Stimulated activated CD8-positive, alpha-beta memory T cell treated with anti-CD3 and anti-CD28 coated beads, Interleukin-12 subunit alpha, Interleukin-12 subunit beta, amount 100 ng/mL, for 1 hour (primary cell): ENCODE data around the gene STAT5A.
"Not testable (repeated sequence)": the region's sequence is repeated elsewhere in the genome, so short reads cannot be mapped to it uniquely, and the experiment has no call there.

Source experiments
- DNase-seq: peaks from one replicate; pipeline ENCODE4 v3.0.0-alpha.2; 2020; ENCODE audit warnings: low read depth

The STAT5A gene

DNA sequence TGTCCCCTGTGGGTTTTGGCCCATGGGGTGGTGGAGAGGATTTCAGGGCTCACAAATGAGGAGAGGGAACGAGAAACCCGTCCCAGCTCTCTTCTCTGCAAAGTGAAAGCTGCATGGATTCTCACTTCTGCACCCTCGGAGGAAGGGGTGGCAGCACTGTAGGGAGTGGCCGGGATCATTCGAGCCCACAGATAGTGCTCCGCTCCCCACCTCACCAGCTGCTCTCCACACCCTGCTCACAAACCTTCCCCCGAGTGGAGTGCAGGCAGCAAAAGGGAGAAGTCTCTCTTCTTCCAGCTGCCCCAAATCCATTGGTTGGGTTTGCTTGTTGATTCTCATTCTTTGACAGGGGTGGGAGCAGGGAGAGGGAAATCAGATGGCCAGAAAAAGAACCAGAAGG lies 20.1 kb downstream of the STAT5A start:
- DNase-seq: no peak

DNA sequence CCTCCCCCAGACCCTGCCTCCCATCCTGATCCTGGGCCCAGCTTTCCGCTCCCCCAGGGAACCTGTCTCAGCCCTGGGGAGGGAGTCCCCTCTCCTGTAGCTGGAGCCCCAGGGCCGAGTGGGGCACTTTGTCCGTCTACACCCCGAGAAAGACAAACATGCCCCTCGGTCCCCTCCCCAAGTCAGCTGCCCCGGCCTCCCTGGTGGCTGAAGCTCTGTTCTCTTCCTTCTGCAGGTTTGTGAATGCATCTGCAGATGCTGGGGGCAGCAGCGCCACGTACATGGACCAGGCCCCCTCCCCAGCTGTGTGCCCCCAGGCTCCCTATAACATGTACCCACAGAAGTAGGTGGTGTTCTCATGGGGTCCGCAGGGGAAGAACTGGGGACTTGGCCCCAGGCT lies 20.8 kb downstream of the STAT5A start:
- no peak for DNase-seq

DNA sequence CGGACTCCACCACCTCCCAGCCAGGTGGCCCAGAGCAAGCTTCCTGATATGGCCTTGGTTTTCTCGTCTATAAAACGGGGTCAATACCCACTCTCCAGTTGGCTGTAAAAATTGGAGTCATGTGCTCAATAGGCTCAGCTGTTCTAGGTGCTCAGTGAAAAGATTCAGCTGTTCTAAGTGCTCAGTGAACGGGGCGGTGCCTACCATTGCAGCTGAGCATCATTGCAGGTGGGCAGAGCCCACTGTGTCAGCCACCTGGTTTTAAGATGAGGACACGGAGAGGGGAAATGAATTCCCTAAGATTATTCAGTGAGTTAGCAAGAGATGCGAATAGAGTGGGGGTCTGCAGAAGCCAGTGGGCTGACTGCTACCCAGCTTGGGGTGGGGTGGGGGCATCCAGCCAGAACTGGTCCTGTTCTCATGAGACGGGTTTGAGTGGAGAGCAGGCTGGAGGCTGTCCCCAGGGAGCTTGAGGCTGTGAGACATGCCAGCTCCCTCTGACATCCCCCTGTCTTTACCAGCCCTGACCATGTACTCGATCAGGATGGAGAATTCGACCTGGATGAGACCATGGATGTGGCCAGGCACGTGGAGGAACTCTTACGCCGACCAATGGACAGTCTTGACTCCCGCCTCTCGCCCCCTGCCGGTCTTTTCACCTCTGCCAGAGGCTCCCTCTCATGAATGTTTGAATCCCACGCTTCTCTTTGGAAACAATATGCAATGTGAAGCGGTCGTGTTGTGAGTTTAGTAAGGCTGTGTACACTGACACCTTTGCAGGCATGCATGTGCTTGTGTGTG lies 21.9 kb downstream of the STAT5A start:
- no peak for DNase-seq

DNA sequence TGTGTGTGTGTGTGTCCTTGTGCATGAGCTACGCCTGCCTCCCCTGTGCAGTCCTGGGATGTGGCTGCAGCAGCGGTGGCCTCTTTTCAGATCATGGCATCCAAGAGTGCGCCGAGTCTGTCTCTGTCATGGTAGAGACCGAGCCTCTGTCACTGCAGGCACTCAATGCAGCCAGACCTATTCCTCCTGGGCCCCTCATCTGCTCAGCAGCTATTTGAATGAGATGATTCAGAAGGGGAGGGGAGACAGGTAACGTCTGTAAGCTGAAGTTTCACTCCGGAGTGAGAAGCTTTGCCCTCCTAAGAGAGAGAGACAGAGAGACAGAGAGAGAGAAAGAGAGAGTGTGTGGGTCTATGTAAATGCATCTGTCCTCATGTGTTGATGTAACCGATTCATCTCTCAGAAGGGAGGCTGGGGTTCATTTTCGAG lies 22.5 kb downstream of the STAT5A start:
- DNase-seq: no peak

DNA sequence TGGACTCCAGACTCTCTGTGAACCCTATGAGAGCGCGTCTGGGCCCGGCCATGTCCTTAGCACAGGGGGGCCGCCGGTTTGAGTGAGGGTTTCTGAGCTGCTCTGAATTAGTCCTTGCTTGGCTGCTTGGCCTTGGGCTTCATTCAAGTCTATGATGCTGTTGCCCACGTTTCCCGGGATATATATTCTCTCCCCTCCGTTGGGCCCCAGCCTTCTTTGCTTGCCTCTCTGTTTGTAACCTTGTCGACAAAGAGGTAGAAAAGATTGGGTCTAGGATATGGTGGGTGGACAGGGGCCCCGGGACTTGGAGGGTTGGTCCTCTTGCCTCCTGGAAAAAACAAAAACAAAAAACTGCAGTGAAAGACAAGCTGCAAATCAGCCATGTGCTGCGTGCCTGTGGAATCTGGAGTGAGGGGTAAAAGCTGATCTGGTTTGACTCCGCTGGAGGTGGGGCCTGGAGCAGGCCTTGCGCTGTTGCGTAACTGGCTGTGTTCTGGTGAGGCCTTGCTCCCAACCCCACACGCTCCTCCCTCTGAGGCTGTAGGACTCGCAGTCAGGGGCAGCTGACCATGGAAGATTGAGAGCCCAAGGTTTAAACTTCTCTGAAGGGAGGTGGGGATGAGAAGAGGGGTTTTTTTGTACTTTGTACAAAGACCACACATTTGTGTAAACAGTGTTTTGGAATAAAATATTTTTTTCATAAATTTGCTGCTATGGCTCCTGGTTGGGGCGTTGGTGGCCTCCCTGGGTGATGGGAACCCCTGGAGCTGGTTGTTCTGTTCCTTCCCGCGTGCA lies 23.1 kb downstream of the STAT5A start:
- DNase-seq: no peak

DNA sequence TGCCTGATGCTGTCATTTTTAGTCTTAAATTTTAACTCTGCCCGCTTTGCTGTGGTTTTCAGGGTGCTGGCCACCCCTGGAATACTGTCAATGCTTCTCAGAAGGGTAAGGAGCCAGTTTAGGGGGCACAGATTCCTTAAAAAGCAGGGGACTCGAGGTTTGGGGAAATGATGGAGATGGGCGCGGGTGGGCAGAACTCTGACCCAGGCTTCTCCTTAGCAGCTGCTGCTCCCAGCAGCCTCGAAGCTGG lies 23.7 kb downstream of the STAT5A start:
- no peak for DNase-seq

DNA sequence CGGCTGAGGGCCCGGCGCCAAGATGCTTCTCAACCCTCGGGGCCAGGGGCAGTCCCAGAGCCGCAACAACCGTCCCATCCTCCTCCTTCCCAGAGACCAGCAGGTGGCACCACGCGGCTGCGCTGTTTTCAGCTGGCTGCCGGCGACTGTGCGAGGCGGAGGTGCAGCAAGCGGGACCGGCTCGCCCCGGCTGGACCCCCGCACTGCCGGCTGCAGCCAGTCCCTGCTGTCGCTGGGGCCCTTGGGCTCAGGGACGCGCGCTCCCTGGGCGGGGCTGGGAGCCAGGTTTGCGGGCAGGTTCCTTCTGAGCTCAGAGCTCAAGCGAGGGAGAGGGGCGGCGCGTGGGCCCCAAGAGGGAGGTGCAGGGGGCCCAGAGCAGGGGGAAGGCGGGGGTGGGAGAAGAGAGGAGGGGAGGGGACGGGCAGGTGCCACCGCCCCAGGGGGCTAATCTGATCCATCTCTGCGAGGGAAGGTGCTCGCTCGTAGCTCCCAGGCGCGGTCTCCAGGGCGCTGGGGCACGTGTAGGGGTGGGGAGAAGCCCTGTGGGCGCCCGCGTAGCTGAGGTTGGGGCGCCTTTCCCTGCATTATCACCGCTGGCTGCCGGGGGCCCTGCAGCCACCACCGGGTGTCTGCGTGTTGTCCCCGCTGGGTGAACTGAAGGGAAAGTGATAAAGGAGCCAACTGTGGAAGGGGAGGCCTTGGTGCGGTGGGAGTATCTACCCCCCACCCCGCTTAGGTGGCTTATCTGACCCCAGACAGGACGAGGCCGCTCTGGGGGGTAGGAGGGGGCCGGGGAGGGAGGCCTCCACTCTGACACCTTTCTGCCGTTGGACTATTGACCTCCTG lies 24.2 kb downstream of the STAT5A start:
- peak; percentile 62 for DNase-seq

DNA sequence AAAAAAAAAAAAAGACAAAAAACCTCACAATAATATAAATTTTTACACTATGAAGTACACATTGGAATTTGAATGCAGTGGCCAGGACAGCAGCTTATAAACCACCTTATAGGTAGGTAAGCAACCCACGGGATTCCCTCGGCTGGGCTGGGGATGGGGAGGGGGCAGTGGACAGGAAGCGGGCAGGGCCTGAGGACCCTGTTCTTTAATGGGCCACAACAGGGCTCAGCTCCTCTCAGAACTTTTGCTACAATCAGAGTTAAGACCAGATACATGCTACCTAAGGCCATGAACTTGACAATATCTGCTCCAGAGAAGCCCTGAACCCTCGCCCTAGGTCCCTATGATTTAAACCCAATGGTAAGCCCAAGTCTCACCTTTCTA lies 25.1 kb downstream of the STAT5A start:
- DNase-seq: no peak

- DNase-seq: no peak
These were observed 25.7 kb downstream of the STAT5A start for GRCh38 chr17:42313773-42314566.

DNA sequence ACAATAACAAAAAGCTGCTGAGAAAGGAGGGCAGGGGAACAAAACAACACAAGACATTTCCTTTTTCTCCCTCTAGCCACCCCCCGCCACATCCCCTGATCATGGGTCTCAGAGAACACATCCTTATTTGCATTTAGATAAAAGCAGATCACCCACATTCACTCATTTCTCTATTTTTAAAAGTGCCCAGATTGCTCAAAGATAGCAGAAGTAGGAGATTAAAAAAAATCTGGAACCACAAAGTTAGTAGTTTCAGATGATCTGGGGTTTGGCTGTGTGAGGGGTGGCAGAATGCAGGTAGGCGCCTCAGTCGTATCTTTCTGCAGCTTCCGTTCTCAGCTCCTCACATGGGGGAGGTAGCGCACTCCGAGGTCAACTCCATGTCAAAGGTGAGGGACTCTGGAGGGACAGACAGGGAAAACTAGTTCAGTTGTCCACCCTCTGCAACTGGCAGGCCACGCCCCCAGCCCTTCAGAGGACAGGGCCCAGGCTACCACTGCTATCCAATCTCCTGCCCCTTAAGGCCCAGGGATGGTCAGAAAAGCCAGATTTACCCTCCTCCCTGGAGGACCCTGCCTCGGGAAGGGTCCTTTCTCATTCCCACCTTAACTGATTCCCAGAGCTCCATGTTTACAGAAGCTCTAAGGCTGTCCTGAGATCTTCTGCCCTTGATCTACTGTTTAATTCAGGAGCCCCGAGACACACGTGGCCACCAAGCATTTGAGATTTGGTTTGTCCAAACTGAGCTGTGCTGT lies 27.3 kb downstream of the STAT5A start:
- no peak for DNase-seq

DNA sequence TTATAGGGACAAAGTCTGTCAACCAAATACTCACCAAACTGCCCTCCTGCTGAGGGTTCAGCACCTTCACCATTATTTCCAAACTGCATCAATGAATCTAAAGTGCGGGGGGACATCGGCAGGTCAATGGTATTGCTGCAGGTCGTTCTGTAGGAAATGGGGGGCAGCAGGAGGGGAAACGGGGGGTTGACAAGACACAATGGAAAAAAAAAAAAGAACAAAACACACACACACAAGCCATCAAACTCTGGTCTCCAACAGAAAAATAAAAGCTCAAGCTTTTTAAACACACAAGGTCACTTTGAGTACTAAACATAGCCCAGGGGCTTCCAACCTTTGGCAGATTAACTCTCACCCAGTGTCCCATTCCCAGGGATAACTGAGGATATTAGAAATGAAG lies 28.5 kb downstream of the STAT5A start:
- DNase-seq: no peak

GRCh38 chr17:42317266-42317845 lies 29.1 kb downstream of the STAT5A start:
- DNase-seq: no peak

DNA sequence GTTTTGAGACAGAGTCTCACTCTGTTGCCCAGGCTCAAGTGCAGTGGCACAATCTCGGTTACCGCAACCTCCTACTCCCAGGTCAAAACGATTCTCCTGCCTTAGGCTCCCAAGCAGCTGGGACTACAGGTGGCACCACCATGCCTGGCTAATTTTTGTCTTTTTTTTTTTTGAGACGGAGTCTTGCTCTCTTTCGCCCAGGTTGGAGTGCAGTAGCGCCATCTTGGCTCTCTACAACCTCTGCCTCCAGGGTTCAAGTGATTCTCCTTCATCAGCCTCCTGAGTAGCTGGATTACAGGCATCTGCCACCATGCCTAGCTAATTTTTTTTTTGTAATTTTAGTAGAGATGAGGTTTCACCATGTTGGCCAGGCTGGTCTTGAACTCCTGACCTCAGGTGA lies 29.7 kb downstream of the STAT5A start:
- DNase-seq: not testable (repeated sequence)

- no peak for DNase-seq
These were observed 33.3 kb downstream of the STAT5A start for GRCh38 chr17:42321555-42321954.

DNA sequence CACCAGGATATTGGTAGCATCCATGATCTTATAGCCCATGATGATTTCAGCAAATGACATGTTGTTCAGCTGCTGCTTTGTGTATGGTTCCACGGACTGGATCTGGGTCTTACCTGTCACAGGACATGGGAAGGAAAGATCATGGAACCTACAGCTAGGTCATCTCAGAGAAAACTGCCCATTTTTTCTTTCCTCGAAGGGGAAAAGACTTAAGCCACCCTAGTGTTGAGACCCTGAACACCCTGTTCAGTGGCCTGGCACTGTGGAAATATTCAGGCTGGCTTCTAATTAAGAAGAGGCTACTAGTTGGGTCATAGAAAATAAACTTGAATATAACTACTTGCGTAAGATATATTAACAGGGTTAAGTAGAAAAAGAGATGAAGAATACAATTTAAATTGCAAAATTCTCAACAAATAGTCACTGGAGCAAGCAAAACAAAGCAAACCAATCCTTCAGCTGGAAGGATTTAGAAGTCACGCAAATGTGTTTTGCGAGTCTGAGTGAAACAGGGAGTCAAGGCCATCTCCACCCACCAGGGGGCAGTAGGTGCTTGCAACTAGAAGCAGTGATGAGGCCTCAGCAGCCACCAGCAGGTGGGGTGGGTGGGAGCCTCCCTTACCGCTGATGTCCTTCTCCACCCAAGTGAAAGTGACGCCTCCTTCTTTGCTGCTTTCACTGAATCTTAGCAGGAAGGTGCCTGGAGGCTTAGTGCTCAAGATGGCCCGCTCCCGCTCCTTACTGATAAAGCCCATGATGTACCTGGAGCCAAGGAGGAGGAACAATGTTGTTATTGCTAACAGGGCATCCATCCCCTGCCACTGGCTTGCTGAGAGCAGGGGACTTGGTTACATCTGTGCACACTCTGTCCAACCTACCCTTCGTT lies 34.3 kb downstream of the STAT5A start:
- peak; percentile 93 for DNase-seq

DNA sequence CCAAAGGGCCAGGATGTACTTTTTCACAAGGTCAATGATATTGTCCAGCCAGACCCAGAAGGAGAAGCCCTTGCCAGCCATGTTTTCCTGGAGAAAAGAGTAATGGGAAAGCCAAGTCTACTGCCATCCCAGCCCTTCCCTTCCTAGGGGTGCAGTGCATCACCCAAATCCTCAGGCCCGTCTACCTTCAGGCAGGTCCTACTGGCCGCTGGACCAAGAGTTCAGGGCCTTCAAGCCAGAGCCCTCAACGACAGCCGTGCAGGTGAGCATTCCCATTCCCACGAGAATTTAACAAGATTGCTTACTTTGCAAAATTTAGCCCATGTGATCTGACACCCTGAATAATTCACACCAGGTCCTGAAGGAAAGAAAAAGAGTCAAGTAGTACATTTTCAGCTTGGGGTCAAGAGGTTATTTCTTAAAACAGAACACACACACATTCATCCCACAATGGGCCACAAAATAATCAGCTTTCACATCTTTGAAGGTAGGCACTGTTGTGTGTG lies 35.0 kb downstream of the STAT5A start:
- DNase-seq: no peak

DNA sequence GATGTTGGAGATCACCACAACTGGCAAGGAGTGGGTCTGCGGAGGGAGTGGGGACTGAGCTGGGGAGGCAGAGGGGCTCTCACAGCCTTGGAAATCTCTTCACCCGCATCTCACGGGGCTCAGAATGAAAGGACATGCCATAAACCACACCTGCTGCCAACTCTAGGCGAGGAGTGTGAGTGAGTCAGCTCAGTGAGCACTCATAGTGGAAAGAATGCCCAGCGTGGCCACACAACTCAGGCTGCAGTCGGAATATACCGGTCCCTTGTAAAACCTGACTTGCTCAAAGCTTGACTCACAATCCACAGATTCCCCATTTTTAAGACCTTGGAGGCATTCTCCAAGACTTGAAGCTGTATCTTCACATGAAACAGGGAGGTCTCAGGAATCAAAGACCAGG lies 36.7 kb downstream of the STAT5A start:
- no peak for DNase-seq

DNA sequence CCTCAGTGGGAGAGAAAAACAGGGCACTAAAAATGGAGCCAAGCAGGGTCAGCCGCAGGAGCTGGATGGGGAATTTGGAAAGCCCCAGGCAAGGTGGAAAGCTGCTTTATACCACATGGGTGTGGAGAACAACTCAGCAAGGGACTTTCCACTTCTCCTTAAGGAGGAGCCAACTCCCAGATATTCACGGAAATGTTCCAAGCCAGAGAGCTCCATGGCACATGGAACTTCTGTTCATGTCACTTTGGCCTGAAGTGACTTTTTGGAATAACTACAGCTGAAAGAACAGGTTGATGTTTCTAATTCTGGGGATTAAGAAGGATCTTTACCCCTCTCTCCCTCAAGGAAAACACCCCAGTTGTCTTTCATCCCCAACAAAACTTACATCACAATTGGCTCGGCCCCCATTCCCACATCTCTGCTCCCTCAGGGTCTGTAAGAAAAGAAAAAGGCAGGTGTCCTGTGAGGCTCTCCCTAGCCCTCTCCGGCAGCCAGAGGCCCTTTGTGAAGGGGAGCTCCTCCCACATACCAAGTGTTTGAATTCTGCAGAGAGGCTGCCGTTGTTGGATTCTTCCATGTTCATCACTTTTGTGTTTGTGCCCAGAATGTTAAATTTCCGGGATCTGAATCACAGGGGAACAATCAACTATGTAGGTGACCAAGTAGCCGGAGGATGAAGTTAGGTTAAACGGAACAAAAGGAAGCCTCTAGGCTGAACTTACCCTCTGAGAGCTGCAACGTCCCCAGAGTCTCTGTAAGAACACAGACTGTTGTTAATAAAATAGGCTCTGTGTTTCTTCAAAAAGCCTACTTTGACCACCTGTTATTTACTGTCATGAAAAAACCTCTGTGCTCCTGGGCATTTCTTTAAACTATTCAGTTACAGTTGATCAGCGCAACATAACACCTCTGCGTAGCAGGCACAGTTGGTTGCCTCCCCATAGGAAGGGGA lies 41.0 kb downstream of the STAT5A start:
- DNase-seq: no peak

DNA sequence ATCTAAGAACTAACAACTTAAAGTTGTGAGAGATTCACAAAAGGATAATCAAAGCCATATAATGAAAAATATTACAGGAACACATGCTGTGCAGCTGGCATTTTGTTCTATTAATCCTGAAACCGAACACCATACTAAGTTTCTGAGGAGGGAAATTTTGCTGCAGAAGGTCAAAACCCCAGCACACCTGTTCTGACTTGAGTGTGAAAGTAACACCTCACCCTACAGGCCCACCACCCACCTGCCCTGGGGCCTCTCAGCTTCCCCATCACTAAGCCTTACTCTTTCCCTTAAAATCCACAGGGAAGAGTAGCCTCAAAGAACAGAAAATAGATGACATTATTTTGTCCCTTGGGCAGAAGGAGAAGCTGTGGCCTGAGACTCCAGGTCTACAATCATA lies 44.8 kb downstream of the STAT5A start:
- DNase-seq: no peak
